HG03064 (cell line): ENCODE measurements around the gene YY2.
"Not testable (repeated sequence)": the region's sequence is repeated elsewhere in the genome, so short reads cannot be mapped to it uniquely, and the experiment has no call there.

ENCODE experiments used
- ATAC-seq: cut with Tn5 transposase; IDR thresholded peaks from one replicate; pipeline ENCODE4 v1.9.1; 2021; ENCODE audit warnings: low read depth; ENCODE audit not compliant: unreplicated experiment

Gene YY2

GRCh38 chrX:21855937-21856415, at the start of gene YY2:
Gene YY2, plus strand, starts transcription at chrX:21855987. Its CDS starts 498 bp downstream, at chrX:21856485.
- ATAC-seq: no peak

- ATAC-seq: no peak
These were observed 49.1 kb upstream of the YY2 start for GRCh38 chrX:21806691-21807090.

- ATAC-seq: no peak
These were observed 44.0 kb upstream of the YY2 start for GRCh38 chrX:21811832-21812231.

- ATAC-seq: no peak
These were observed 43.2 kb upstream of the YY2 start for GRCh38 chrX:21812628-21813027.

GRCh38 chrX:21813612-21814368, 42.0 kb upstream of the YY2 start:
- ATAC-seq: no peak

- ATAC-seq: no peak
These were observed 39.7 kb upstream of the YY2 start for GRCh38 chrX:21816136-21816535.

GRCh38 chrX:21820170-21820569, 35.6 kb upstream of the YY2 start:
- not testable (repeated sequence) for ATAC-seq

- no peak for ATAC-seq
These were observed 33.9 kb upstream of the YY2 start for GRCh38 chrX:21821875-21822274.

GRCh38 chrX:21831496-21831895, 24.3 kb upstream of the YY2 start:
- no peak for ATAC-seq

GRCh38 chrX:21837056-21837455, 18.7 kb upstream of the YY2 start:
- no peak for ATAC-seq

- no peak for ATAC-seq
These were observed 16.9 kb upstream of the YY2 start for GRCh38 chrX:21838937-21839333.

- peak; percentile 80 for ATAC-seq
These were observed 16.2 kb upstream of the YY2 start, which contains the start of gene MBTPS2 for GRCh38 chrX:21839334-21840192. Gene MBTPS2, plus strand, starts transcription at chrX:21839617. Its CDS starts 118 bp downstream, at chrX:21839735.

GRCh38 chrX:21840193-21840545, 15.6 kb upstream of the YY2 start:
- ATAC-seq: peak; percentile 13

GRCh38 chrX:21843179-21843578, 12.6 kb upstream of the YY2 start:
- no peak for ATAC-seq

GRCh38 chrX:21845096-21845495, 10.7 kb upstream of the YY2 start:
- no peak for ATAC-seq

GRCh38 chrX:21847342-21847741, 8.4 kb upstream of the YY2 start:
- no peak for ATAC-seq

- no peak for ATAC-seq
These were observed 2.2 kb upstream of the YY2 start for GRCh38 chrX:21853578-21853977.

- no peak for ATAC-seq
These were observed 717 bp downstream of the YY2 start for GRCh38 chrX:21856504-21856903.

GRCh38 chrX:21863241-21863640, 7.5 kb downstream of the YY2 start:
- ATAC-seq: no peak

- ATAC-seq: no peak
These were observed 9.6 kb downstream of the YY2 start for GRCh38 chrX:21865436-21865835.

GRCh38 chrX:21870494-21870893, 14.7 kb downstream of the YY2 start:
- no peak for ATAC-seq
